Measurements from ENCODE around the gene COMMD1. TPM values are rescaled to one million over a fixed set of nuclear protein-coding genes. Genes with fewer than 3 reads are reported as not detected.

COMMD1 gene
- polyA plus RNA-seq, 1 donor from 2014 or later = 69.1 TPM

GRCh38 chr2:62076980-62077638 is 171.6 kb downstream of the COMMD1 start:
- no peak overlapping the region for H3K9ac ChIP-seq (ENCODE audit: low read length)
- H3K27me3 ChIP-seq (ENCODE audit: insufficient read depth, low read depth, low read length) = no peaks in the 10 kb centered on the region
- no peaks in the 10 kb centered on the region for H3K9me2 ChIP-seq (ENCODE audit: insufficient read depth, low read length)
- no peak overlapping the region for H3K4me3 ChIP-seq (ENCODE audit: low read length)
- H3K79me2 ChIP-seq (replicated peaks; ENCODE audit: insufficient read depth, low read length) = no peaks in the 10 kb centered on the region
- TF ChIP-seq SMC3 (conservative IDR thresholded peaks at IDR 0.05; ENCODE audit: poor library complexity) (no peak), EP300 (conservative IDR thresholded peaks at IDR 0.05; ENCODE audit: poor library complexity, severe bottlenecking) (no peak), RAD21 (conservative IDR thresholded peaks at IDR 0.05) (no peak), CTCF (IDR thresholded peaks at IDR 0.05; ENCODE audit: poor library complexity, severe bottlenecking) (no peak), TAF1 (IDR thresholded peaks at IDR 0.05; ENCODE audit: low read depth) (no peak), POLR2AphosphoS5 (IDR thresholded peaks at IDR 0.05) (no peak), MXI1 (conservative IDR thresholded peaks at IDR 0.05; ENCODE audit: poor library complexity, severe bottlenecking) (no peak), REST (IDR thresholded peaks at IDR 0.05; ENCODE audit: borderline replicate concordance) (no peak), EZH2 (IDR thresholded peaks at IDR 0.05; ENCODE audit: borderline replicate concordance, insufficient read depth, low read length, poor library complexity, severe bottlenecking) (no peak)
- H4K20me1 ChIP-seq (ENCODE audit: insufficient read depth) = no peaks in the 10 kb centered on the region
- H3F3A ChIP-seq (ENCODE audit: insufficient read depth, low read length, poor library complexity, severe bottlenecking) = no peaks in the 10 kb centered on the region
- H3K4me2 ChIP-seq (ENCODE audit: low read length) = no peak overlapping the region
- no peak overlapping the region for H2AFZ ChIP-seq (ENCODE audit: low read depth, low read length)
- H3K36me3 ChIP-seq (ENCODE audit: insufficient read depth, low read length) = no peaks in the 10 kb centered on the region
- no peak overlapping the region for H3K27ac ChIP-seq (ENCODE audit: low read length)
- H3K9me3 ChIP-seq (ENCODE audit: low read length) = no peaks in the 10 kb centered on the region

- Histone ChIP-seq H3K36me3 (ENCODE audit: insufficient read depth, low read length) (no peaks in the 10 kb centered on the region), H3K9me3 (ENCODE audit: low read length) (no peaks in the 10 kb centered on the region), H3K9me2 (ENCODE audit: insufficient read depth, low read length) (no peaks in the 10 kb centered on the region), H3K27me3 (ENCODE audit: insufficient read depth, low read depth, low read length) (no peaks in the 10 kb centered on the region), H3K4me3 (ENCODE audit: low read length) (no peak overlapping the region), H3K79me2 (replicated peaks; ENCODE audit: insufficient read depth, low read length) (no peaks in the 10 kb centered on the region), H3F3A (ENCODE audit: insufficient read depth, low read length, poor library complexity, severe bottlenecking) (no peaks in the 10 kb centered on the region), H3K27ac (ENCODE audit: low read length) (no peak overlapping the region), H3K9ac (ENCODE audit: low read length) (no peak overlapping the region), H2AFZ (ENCODE audit: low read depth, low read length) (no peak overlapping the region), H3K4me2 (ENCODE audit: low read length) (no peak overlapping the region), H4K20me1 (ENCODE audit: insufficient read depth) (no peaks in the 10 kb centered on the region)
- TF ChIP-seq TAF1 (IDR thresholded peaks at IDR 0.05; ENCODE audit: low read depth) = no peak
- TF ChIP-seq EP300 (conservative IDR thresholded peaks at IDR 0.05; ENCODE audit: poor library complexity, severe bottlenecking) = no peak
- TF ChIP-seq SMC3 (conservative IDR thresholded peaks at IDR 0.05; ENCODE audit: poor library complexity) = no peak
- no peak for TF ChIP-seq CTCF (IDR thresholded peaks at IDR 0.05; ENCODE audit: poor library complexity, severe bottlenecking)
- no peak for TF ChIP-seq EZH2 (IDR thresholded peaks at IDR 0.05; ENCODE audit: borderline replicate concordance, insufficient read depth, low read length, poor library complexity, severe bottlenecking)
- no peak for TF ChIP-seq MXI1 (conservative IDR thresholded peaks at IDR 0.05; ENCODE audit: poor library complexity, severe bottlenecking)
Measured at GRCh38 chr2:62084801-62085200, 179.3 kb downstream of the COMMD1 start.
